ENCODE results near the gene ANKFY1.
A peak's percentile ranks its signal among the peaks of the same experiment; 100 is the strongest.

The ANKFY1 gene

DNA sequence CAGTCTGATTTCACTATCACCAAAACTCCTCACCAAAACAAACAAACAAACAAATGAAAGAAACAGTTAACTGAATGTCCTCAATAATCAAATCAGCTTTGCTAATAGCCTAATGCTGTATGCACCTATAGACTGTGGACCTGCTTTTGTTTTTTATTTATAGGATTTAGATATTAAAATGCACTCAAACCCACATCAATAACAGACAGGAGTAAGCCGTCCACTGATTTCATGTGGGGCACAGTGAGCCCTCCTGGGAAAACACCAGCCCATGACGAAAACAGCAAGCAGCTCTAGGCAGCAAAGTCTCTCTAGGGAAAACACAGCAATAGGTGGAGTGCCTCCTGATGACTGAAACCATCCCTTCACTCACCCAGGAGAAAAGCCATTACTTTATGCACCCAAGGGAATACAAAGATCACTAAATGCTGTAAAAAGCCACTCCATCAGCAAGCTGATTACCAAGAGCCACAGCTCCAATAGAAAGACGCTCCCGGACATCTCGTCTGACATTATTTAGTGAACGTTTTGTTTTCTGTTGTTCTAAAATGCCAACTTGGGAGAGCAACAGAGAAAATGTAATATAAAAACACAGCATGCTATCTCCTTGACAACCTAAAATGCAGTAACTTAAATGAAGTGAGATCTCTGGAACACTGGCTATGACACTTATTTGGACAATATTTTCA lies 47.8 kb downstream of the ANKFY1 start:
- Histone ChIP-seq H3K36me3 (ENCODE audit: control insufficient read depth, low read length) (peaks cover 33% of the 10 kb centered on the region), H3K27ac (ENCODE audit: low read depth, low read length) (no peak overlapping the region), H3K4me1 (ENCODE audit: control insufficient read depth, low read length) (peaks cover 20% of the 10 kb centered on the region), H4K20me1 (ENCODE audit: control insufficient read depth, insufficient read depth, low read depth, low read length) (no peaks in the 10 kb centered on the region), H3K27me3 (ENCODE audit: control insufficient read depth, low read length) (no peaks in the 10 kb centered on the region), H3F3A (ENCODE audit: control insufficient read depth, insufficient read depth) (peaks cover 9% of the 10 kb centered on the region; the same call in 1 of the 2 replicates), H3K79me2 (ENCODE audit: control insufficient read depth, low read length) (peaks cover 33% of the 10 kb centered on the region), H3K9me3 (ENCODE audit: control insufficient read depth, insufficient read depth, low read length) (no peaks in the 10 kb centered on the region), H3K4me3 (ENCODE audit: low read length) (no peak overlapping the region), H3K4me2 (ENCODE audit: low read length) (peak overlapping the region; percentile 48), H3K9me2 (replicated peaks; ENCODE audit: control insufficient read depth, low read length) (no peaks in the 10 kb centered on the region)
- no peak for TF ChIP-seq EZH2phosphoT487 (IDR thresholded peaks at IDR 0.05; ENCODE audit: borderline replicate concordance, low read length)
- TF ChIP-seq, protein P1, sequence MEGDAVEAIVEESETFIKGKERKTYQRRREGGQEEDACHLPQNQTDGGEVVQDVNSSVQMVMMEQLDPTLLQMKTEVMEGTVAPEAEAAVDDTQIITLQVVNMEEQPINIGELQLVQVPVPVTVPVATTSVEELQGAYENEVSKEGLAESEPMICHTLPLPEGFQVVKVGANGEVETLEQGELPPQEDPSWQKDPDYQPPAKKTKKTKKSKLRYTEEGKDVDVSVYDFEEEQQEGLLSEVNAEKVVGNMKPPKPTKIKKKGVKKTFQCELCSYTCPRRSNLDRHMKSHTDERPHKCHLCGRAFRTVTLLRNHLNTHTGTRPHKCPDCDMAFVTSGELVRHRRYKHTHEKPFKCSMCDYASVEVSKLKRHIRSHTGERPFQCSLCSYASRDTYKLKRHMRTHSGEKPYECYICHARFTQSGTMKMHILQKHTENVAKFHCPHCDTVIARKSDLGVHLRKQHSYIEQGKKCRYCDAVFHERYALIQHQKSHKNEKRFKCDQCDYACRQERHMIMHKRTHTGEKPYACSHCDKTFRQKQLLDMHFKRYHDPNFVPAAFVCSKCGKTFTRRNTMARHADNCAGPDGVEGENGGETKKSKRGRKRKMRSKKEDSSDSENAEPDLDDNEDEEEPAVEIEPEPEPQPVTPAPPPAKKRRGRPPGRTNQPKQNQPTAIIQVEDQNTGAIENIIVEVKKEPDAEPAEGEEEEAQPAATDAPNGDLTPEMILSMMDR (IDR thresholded peaks at IDR 0.05; ENCODE audit: low read depth, low read length, poor library complexity, severe bottlenecking), result no peak

DNA sequence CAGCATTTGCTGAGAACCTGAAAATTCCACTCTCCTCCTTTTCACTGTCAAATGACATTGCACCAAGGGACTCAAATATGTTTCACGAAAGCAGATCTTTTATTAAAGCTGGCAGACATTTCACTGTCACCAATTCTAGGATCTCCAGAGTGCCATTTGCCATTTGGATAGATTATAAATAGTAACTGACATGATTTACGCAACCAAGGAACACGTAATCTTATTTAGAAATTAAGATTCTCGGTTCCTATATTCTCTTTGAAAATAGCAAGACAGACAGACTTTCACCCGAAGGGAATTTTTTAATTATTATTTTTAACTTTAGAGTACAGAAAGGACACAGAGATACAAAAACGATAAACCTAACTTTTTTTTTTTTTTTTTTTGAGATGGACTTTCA lies 49.6 kb downstream of the ANKFY1 start:
- Histone ChIP-seq H3F3A (ENCODE audit: control insufficient read depth, insufficient read depth) (peaks cover 9% of the 10 kb centered on the region; the same call in 1 of the 2 replicates), H3K27ac (ENCODE audit: low read depth, low read length) (no peak overlapping the region), H3K9me3 (ENCODE audit: control insufficient read depth, insufficient read depth, low read length) (no peaks in the 10 kb centered on the region), H3K4me3 (ENCODE audit: low read length) (no peak overlapping the region), H4K20me1 (ENCODE audit: control insufficient read depth, insufficient read depth, low read depth, low read length) (no peaks in the 10 kb centered on the region), H3K4me1 (ENCODE audit: control insufficient read depth, low read length) (peaks cover 20% of the 10 kb centered on the region), H3K79me2 (ENCODE audit: control insufficient read depth, low read length) (peaks cover 34% of the 10 kb centered on the region), H3K27me3 (ENCODE audit: control insufficient read depth, low read length) (no peaks in the 10 kb centered on the region), H3K4me2 (ENCODE audit: low read length) (no peak overlapping the region), H3K36me3 (ENCODE audit: control insufficient read depth, low read length) (peaks cover 44% of the 10 kb centered on the region), H3K9me2 (replicated peaks; ENCODE audit: control insufficient read depth, low read length) (no peaks in the 10 kb centered on the region)
- TF ChIP-seq EZH2phosphoT487 (IDR thresholded peaks at IDR 0.05; ENCODE audit: borderline replicate concordance, low read length), result no peak
- TF ChIP-seq, protein P1 (IDR thresholded peaks at IDR 0.05; ENCODE audit: low read depth, low read length, poor library complexity, severe bottlenecking), result no peak

DNA sequence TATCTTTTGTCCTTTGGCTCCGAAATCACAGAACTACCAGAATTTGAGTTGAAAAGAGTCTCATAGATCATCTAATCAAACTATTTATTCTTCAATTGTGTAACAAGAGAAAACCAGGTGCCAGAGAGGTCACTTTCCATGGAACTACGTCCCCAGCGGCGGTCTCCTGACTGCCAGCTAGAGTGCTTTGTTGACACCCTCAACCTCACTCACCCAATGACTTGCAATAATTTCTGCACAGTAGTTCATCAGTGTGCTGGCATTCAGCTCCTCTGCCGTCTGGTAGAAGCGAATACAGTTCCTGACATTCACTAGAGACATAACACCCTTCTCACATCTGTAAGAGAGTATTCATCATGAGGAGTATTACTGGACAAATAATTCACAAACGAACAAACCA lies 54.2 kb downstream of the ANKFY1 start:
- Histone ChIP-seq H3K27ac (ENCODE audit: low read depth, low read length) (no peak overlapping the region), H4K20me1 (ENCODE audit: control insufficient read depth, insufficient read depth, low read depth, low read length) (no peaks in the 10 kb centered on the region), H3F3A (ENCODE audit: control insufficient read depth, insufficient read depth) (no peaks in the 10 kb centered on the region), H3K27me3 (ENCODE audit: control insufficient read depth, low read length) (no peaks in the 10 kb centered on the region), H3K4me2 (ENCODE audit: low read length) (no peak overlapping the region), H3K36me3 (ENCODE audit: control insufficient read depth, low read length) (peaks cover 75% of the 10 kb centered on the region), H3K9me3 (ENCODE audit: control insufficient read depth, insufficient read depth, low read length) (no peaks in the 10 kb centered on the region), H3K79me2 (ENCODE audit: control insufficient read depth, low read length) (peaks cover 30% of the 10 kb centered on the region), H3K4me1 (ENCODE audit: control insufficient read depth, low read length) (peaks cover 23% of the 10 kb centered on the region), H3K4me3 (ENCODE audit: low read length) (no peak overlapping the region), H3K9me2 (replicated peaks; ENCODE audit: control insufficient read depth, low read length) (no peaks in the 10 kb centered on the region)
- TF ChIP-seq, protein P1 (IDR thresholded peaks at IDR 0.05; ENCODE audit: low read depth, low read length, poor library complexity, severe bottlenecking), result no peak
- TF ChIP-seq EZH2phosphoT487 (IDR thresholded peaks at IDR 0.05; ENCODE audit: borderline replicate concordance, low read length), result no peak

Measured in DOHH2 (cell line).